GM18858 (cell line): Measurements from ENCODE around the gene PTPN6.
"Not testable (repeated sequence)": the region's sequence is repeated elsewhere in the genome, so short reads cannot be mapped to it uniquely, and the experiment has no call there.

Experiments
- ATAC-seq: cut with Tn5 transposase; IDR thresholded peaks from one replicate; pipeline ENCODE4 v1.9.1; 2021; ENCODE audit not compliant: unreplicated experiment

PTPN6 gene

DNA sequence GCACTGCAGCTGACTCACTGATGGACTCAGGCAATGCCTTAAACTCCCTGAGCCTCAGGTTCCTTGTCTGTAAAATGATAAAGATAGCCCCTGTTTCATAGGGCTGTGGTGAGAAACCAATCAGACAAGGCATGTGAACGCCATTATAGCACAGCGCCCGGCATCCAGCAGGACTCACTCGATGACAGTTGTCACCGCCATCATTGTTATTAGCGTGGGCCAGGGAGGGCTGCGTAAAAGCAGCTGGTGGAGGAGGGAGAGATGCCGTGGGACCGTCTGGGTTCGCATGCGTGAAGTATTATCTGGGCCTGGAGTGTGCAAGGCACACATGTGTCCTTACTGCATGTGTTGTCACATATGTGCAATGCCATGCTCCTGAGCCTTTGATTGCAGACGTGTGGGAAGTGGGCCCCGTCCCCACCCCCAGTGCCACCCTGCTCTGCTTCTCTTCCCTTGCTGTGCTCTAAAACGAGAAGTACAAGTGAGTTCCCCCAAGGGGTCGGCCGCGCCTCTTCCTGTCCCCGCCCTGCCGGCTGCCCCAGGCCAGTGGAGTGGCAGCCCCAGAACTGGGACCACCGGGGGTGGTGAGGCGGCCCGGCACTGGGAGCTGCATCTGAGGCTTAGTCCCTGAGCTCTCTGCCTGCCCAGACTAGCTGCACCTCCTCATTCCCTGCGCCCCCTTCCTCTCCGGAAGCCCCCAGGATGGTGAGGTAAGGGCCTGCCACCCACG, at the start of gene PTPN6:
Gene PTPN6, plus strand, starts transcription at position 546 of the 730 bp plus-strand sequence. Its CDS starts 157 bp downstream, at position 703.
- no peak for ATAC-seq

DNA sequence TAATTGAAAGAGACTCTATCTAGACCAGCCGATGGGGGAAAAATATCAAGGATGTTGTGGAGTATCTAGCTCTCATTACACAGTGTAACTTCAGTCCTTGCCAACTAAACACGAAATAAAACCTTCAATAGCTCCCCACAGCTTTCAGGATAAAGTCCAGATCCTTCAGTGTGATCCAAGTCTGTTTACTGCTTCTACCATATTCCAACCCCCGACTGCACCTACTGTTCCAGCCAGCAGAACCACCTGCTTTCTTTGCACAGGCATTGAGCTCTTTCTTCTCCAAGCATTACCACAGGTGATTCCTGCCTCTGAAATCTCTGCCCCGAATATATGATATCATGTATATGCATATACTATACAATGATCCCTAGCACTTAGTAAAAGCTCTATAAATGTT, 48.7 kb upstream of the PTPN6 start:
- ATAC-seq = no peak

DNA sequence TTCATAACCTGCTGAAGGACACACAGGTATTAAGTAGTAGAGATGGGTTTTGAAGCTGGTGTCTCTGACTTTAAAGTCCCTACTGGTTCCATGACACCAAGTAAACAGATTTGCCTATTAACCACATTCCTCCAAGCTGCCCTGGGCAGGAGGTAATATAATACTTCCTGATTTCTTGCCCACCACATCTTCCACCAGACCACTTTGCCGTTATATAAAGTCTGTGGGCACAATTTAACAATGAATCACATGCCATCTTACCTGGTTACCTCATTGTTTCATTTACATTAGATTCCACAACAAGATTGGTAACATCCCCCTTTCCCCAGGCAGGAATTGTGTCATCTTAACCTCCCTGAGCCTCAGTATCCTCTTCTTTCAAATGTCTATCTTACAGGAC, 47.4 kb upstream of the PTPN6 start:
- ATAC-seq = no peak

DNA sequence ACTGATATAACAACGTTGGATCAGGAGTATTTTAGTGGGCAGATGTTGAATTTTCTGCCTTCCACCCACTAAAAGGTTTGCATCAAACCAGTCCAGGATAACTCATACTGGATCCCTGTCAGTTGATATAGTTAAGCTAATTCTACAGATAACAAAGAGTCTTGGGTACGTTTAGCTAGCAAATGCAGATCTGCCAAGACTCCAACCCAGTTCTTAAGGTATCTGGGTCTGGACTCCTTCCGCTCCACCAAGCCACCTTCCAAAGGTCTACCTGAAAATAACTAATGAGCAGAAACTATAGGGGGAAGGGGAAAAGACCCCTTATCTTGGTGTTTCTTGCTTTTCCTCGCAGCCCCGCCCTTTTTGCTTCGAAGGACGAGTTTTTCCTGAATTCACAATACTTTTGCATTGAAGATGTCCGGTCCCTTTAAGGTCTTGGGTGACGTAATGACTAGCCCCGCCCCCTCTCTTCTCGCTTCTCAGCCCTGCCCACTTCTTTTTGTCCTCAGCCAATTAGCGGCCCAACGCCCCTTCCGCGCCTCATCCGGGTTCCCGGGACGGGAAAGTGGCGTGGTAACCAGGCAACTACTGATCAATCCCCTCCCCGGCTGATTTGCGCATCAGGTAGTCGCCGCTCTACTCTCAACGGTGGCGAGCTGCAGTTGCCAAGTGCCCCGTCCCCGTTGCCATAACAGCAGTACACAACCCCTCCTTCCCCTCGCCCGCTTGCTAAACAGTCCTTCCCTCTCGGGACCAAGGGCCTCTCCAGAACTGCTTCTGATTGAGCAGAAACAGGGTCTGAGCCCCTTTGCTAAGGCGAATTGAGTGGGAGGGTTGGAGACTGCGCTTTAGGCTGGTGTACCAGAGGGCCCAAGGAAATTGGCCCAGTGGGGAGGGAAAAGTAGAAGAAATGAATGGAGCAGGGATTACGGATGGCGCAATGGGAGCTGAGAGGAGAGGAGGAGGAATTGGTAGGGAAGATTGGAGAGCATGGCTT, 46.6 kb upstream of the PTPN6 start, which contains the start of gene LRRC23:
Gene LRRC23, plus strand, starts transcription at position 543 of the 997 bp plus-strand sequence. CDS start 812 bp downstream, outside the sequence.
- ATAC-seq = peak; percentile 68

GRCh38 chr12:6905414-6906040, 45.6 kb upstream of the PTPN6 start:
- no peak for ATAC-seq

DNA sequence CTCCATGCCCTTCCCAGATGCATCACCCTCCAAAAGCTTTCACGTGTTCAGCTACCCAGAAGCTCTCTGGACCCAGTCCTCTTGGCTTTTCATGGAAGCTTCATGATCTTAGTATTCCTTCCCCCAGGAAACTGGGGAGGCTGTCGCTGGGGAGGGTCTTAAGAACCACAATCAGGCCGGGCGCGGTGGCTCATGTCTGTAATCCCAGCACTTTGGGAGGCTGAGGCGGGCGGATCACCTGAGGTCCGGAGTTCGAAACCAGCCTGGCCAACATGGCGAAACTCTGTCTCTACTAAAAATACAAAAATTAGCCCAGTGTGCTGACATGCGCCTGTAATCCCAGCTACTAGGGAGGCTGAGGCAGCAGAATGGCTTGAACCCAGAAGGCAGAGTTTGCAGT, 43.0 kb upstream of the PTPN6 start:
- not testable (repeated sequence) for ATAC-seq

DNA sequence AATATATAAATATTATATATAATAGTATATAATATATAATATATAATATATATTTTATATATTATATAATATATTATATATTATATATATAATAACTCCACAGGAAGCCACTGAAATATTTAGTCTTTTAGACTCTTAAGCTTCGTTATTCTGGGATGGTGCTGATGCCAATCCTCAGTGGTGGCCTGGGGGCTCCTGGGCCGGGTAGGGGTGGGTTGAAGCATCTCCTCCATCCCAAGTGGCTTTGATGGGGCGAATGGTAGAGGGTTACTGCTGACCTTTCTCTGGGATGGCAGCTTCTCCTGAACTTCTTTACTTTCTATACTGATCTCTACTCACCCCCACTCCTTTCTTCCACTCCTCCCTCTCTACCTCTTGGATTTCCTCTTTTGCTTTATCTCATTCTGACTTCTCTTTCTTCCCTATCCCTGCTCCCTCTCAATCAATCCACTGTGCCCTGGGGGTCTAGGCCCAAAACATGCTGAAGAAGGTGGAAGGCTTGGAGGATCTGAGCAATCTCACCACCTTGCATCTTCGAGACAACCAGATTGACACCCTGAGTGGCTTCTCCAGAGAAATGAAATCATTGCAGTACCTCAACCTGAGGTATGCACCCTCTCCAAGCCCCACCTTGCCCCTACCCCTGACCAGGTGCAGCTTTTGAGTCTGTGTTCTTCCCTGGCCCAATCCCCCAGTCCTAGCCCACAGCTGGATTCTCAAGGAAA, 41.6 kb upstream of the PTPN6 start:
- ATAC-seq = no peak

- ATAC-seq = no peak
Observed at GRCh38 chr12:6912164-6912935, 38.8 kb upstream of the PTPN6 start.

- ATAC-seq = no peak
Observed at GRCh38 chr12:6914246-6914946, 36.8 kb upstream of the PTPN6 start, which contains the start of gene ENO2. ENO2 (plus strand) TSS chr12:6914580; CDS start chr12:6915833, 1,253 bp downstream.

DNA sequence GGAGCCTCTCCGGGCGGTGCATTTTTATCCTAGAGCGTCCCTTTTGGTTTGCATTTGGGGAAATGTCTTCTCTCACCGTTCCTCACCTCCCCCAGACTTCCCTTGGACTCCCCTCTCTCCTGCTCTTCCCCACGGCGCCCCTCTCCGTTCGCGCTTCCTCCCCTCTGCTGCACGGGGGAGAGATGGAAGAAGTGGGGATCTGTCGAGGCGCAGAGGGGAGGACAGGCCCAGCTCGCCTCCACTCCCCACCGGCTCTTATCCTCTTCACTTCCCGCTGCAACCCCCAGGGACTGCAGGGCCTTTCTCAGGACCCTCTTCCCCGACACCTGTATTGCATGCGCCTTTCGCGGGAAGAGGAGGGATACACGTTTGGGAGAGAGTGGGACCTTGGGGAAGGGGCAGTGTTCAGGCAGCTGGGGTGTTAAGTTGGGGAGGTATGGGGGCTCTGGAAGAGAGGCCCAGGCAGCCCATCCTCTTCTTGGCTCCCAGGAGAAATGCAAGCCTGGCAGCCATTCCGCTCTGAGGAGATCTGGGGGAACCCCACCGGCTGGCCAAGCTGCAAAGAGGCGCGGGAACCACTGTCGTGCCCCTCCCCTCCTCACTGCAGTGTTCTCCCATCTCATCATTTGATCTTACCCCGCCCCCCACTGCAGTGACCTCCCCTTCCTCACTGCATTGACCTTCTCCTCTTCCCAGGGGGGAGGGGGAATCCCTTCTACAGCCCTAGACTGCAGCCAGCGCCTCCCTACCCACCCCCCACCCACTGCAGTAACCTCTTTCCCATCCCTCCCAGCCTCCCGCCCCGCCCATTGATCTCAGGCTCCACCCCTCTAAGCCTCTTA, 36.0 kb upstream of the PTPN6 start:
- no peak for ATAC-seq

DNA sequence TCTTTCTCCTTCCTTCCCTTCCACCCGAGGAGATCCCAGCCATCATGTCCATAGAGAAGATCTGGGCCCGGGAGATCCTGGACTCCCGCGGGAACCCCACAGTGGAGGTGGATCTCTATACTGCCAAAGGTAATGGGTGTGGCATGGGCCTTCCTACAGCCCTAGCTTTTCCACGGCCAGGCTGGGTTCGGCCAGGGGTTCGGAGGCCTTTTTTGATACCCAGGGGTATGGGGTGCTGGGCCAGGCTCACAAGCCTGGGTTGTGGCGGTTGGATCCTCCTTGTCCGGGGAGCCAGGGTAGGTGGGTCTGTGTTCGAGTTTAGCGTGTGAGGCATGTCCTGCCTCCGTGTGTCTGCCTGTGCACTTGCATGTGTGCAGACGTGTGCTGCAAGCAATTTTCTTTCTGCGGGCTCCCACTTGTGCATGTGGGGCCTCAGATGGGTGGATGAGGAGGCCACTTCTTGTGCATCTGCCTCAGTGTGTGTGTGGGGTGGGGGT, 35.3 kb upstream of the PTPN6 start:
- no peak for ATAC-seq

DNA sequence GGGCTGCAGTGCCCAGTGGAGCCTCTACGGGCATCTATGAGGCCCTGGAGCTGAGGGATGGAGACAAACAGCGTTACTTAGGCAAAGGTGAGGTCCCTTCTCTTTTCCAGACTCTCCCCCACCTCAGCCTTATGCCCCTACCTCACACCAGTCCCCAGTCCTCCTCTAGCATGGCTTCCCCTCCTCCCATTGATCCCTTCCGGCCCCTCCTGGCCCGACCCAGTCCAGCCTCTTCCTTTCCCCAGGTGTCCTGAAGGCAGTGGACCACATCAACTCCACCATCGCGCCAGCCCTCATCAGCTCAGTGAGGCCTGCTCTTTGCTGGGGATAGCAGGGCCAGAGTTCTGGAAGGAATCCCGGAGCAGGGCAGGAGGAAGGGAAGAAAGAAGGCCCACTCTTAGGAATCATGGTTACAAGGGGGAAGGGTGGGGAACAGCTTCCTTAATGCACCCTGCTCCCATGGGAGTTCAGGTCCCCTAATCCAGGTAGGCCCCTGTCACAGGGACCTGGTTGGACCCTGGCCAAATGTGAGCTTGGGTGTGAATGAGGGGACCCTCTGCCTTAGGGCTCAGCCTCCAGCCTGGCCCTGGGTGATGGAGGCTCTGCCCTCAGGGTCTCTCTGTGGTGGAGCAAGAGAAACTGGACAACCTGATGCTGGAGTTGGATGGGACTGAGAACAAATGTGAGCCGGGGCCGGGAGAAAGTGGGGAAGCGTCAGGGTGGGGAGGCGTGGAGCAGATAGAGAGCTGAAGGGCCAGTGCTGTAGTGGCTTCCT, 34.5 kb upstream of the PTPN6 start:
- ATAC-seq = no peak

DNA sequence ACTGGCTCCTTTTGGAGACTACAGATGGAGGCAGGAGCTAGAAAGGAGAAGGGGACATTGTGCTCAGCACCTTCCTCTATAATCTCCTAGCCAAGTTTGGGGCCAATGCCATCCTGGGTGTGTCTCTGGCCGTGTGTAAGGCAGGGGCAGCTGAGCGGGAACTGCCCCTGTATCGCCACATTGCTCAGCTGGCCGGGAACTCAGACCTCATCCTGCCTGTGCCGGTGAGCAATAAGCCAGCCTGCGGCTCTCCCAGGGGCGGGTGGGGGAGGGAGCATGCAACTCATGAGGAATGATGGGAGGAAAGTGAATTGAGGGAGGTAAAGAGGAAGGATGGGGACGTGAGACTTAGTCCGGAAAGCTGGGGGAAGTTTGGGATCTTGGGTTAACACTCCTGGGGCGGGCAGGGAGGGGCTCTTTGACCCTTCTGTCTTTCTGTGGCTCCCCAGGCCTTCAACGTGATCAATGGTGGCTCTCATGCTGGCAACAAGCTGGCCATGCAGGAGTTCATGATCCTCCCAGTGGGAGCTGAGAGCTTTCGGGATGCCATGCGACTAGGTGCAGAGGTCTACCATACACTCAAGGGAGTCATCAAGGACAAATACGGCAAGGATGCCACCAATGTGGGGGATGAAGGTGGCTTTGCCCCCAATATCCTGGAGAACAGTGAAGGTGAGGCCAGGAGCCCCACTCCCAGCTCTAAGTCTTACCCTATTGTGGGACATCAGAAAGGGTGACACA, 33.5 kb upstream of the PTPN6 start:
- ATAC-seq = no peak

DNA sequence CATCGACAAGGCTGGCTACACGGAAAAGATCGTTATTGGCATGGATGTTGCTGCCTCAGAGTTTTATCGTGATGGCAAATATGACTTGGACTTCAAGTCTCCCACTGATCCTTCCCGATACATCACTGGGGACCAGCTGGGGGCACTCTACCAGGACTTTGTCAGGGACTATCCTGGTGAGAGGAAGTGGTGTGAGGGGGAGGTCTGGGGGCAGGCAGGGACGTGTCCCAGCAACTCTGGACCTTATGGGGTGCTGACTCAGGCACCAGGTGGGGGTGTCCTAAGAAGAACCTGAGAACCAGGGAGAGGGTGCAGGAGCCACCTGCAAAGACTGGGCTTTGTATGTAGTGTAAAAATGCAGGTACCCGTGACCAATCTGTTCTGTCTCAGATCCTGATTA, 31.6 kb upstream of the PTPN6 start:
- no peak for ATAC-seq

DNA sequence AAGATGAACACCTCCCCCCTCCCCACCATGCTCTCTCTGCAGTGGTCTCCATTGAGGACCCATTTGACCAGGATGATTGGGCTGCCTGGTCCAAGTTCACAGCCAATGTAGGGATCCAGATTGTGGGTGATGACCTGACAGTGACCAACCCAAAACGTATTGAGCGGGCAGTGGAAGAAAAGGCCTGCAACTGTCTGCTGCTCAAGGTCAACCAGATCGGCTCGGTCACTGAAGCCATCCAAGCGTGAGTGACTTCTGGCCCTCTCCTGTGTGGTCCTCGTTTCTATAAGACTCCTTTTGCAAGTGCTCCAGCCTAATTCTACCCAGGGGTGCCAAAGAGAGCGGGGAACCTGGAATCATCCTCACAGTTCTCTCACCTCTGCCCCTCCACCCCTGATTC, 29.6 kb upstream of the PTPN6 start:
- no peak for ATAC-seq
